WI38 (cell line): ENCODE results near the gene MRPL33.
A peak's percentile ranks its signal among the peaks of the same experiment; 100 is the strongest.

ENCODE experiments used
- H3K4me3 ChIP-seq: 2 replicates; pipeline ENCODE4 v1.5.1; 2011; ENCODE audit warnings: low read depth, mild to moderate bottlenecking, control low read depth, low read length
- TF ChIP-seq, protein P1 (sequence below): IDR thresholded peaks from 2 replicates; pipeline ENCODE4 v1.5.1; 2012; ENCODE audit warnings: low read depth, mild to moderate bottlenecking, control low read depth, low read length

Gene MRPL33

DNA sequence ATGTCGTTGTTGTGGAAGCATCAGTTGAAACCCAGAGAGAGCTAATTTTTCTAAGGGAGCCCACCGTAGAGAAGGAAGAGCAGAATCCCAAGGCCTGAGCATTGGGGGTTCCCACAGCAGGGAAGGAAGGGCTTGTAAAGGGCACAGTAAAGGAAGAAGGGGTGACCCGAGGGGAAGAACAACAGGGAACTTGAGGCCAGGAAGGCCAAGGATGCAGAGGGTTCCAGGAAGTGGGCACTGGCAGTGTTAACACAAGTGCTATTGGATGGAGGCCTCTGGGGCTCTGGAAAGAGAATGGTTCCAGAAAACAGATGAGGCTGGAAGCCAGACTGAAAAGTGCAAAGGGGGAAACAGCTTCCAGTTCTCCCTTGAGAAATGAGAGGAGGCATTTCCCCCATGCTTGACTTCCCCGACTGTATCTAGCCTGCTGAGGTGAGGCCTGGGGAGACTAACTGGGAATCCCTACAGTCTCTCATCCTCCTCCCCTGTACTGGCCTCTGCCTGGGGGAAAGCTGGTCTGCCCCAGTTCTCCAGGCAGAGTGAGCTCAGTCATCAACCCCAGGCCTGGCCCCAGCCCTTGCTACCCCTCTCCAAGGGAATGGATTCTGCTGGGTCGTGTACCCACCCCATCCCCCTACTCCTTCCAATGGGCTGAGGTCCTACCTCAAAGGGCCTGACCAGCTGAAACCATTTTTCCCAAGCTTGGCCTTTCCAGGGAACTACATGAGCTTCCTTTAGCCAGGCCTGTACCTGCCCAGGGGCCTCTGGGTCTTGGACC, 43.2 kb upstream of the MRPL33 start:
- TF ChIP-seq, protein P1, sequence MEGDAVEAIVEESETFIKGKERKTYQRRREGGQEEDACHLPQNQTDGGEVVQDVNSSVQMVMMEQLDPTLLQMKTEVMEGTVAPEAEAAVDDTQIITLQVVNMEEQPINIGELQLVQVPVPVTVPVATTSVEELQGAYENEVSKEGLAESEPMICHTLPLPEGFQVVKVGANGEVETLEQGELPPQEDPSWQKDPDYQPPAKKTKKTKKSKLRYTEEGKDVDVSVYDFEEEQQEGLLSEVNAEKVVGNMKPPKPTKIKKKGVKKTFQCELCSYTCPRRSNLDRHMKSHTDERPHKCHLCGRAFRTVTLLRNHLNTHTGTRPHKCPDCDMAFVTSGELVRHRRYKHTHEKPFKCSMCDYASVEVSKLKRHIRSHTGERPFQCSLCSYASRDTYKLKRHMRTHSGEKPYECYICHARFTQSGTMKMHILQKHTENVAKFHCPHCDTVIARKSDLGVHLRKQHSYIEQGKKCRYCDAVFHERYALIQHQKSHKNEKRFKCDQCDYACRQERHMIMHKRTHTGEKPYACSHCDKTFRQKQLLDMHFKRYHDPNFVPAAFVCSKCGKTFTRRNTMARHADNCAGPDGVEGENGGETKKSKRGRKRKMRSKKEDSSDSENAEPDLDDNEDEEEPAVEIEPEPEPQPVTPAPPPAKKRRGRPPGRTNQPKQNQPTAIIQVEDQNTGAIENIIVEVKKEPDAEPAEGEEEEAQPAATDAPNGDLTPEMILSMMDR, result no peak
- H3K4me3 ChIP-seq, result no peak overlapping the region

DNA sequence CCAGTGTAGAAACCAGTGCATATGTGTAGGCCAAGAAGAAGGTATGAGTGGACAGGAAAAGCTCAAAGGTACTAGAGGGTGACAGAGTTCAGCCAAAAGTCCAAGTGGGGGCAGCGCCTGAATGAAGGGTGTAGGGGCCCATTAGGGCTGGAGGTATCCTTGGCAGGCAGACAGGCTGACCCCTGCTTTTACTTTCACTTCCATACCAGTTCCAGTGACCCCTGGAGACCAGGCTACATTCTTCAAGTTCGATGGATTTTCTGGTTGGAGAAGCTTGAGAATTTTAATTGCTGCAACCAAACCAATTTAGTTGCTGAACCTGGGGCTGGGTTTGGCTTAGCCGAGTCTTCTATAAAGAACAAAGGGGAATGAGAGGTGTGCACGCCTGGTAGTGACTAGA, 42.3 kb upstream of the MRPL33 start:
- no peak overlapping the region for H3K4me3 ChIP-seq
- TF ChIP-seq, protein P1, result no peak

DNA sequence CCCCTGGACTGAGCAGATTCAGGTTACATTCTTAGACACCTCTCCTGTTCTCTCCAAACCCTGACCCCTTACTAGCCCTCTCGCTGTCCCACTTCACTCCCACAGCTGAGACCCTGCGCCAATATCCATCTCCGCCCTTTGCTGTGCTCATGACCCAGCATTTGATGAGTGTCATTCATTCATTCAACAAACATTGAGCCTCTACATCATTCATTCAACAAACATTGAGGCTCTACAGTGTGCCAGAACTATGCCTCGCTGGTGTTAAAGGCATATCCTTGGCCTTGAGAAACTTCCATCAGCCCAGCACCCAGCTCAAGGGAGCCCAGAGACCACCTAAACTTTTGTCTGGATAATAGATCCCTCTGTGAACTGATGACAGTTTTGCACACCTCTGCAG, 41.9 kb upstream of the MRPL33 start:
- H3K4me3 ChIP-seq, result no peak overlapping the region
- TF ChIP-seq, protein P1, result no peak

GRCh38 chr2:27730261-27730662, 41.3 kb upstream of the MRPL33 start:
- TF ChIP-seq, protein P1, result no peak
- H3K4me3 ChIP-seq, result no peak overlapping the region

- TF ChIP-seq, protein P1, result no peak
- no peak overlapping the region for H3K4me3 ChIP-seq
Measured at GRCh38 chr2:27730980-27731691, 40.4 kb upstream of the MRPL33 start.

DNA sequence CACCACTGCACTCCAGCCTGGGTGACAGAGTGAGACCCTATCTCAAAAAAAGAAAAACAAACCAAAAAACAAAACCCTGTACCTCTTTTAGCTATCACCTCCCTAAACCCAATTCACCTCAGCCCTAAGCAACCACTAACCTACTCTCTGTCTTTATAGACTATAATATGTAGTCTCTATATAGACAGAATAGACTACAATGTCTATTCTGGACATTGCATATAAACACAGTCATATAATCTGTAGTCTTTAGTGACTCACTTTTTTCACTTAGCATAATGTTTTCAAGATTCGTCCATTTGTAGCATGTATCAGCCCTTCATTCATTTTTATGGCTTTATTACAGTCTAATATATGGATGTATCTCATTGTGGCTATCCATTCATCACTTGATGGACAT, 37.2 kb upstream of the MRPL33 start:
- no peak overlapping the region for H3K4me3 ChIP-seq
- TF ChIP-seq, protein P1, result no peak

DNA sequence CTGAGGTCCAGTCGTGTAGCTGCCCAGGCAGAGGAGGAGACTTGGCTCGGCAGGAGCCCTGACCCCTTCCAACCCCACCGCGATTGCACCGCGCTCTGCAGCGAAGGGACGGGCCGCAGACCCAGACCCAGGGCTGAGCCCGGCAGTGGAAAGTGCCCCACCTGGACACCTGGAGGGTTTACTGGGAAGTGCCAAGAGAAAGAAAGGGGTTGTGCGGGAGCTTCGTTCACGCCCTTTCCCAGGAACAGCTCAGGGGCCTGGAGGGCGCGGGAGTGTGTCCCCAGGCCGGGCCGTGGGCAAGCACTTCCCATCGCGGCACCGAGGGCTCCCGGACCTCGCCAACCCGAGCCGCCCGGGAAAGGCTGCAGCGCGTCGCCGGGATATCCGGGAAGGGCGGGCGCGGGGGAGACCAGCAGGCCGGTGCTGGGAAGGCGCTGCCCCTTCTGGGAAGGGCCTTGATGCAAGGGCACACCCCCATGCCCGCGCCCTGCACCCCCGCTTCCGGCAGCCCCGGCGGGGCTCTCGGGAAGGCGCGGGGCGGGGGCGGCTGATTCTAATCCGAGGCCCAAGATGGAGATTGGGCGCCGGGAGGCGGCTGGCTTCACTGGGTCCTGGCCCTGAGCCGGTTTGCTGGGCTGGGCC, 36.1 kb upstream of the MRPL33 start:
- H3K4me3 ChIP-seq, result peak overlapping the region; percentile 43

More for the DNA sequence above, 36.1 kb upstream of the MRPL33 start:
- TF ChIP-seq, protein P1, result no peak
